ENCODE results near the gene ZNF415. TPM values are rescaled to one million over a fixed set of nuclear protein-coding genes. Genes with fewer than 3 reads are reported as not detected.

The ZNF415 gene
- total and polyA plus RNA-seq, 9 of the 15 experiments (the other 6 are each of a cell fraction or from before 2014, with no cell fraction given) = 0.06 to 0.82 (median 0.14) TPM; not detected in 2

- no peaks in the 10 kb centered on the region for H3K79me2 ChIP-seq (ENCODE audit: control insufficient read depth, insufficient read depth, low read length)
- ChIA-PET CTCF (ENCODE audit: low intra/inter-chr PET ratio) (no interaction called here), POLR2A (interaction anchor here (0.6 to 0.8 kb wide), 2 partner anchors 12 to 17 kb away, joined by 3 read pairs; no protein-coding TSS in a partner anchor)
- FAIRE-seq (no peak), ATAC-seq (no peak), DNase-seq (ENCODE audit: extremely low read depth in 1 of 4, low spot score in 3 of 4) (no peak)
- H3K4me2 ChIP-seq (ENCODE audit: insufficient read depth, low read length) = no peak overlapping the region
- H3K36me3 ChIP-seq (ENCODE audit: control insufficient read depth, insufficient read depth, low read length) = peaks cover 70% of the 10 kb centered on the region; the same call in 2 of the 3 replicates
- H3K27me3 ChIP-seq (ENCODE audit: control insufficient read depth in 2 of 2, insufficient read depth in 2 of 2, low read length in 2 of 2) = no peaks in the 10 kb centered on the region
- no peaks in the 10 kb centered on the region for H4K20me1 ChIP-seq (replicated peaks; ENCODE audit: control insufficient read depth, insufficient read depth, low read length)
- no TSS peak for BruUV-seq (replicated peaks)
- no peak for TF ChIP-seq JUNB (CRISPR knock-in tag; conservative IDR thresholded peaks at IDR 0.05)
- no peak for TF ChIP-seq HDAC6 (IDR thresholded peaks at IDR 0.05; ENCODE audit: low read depth, low read length)
- no peak for TF ChIP-seq KLF6 (CRISPR knock-in tag; IDR thresholded peaks at IDR 0.05; ENCODE audit: borderline replicate concordance)
- no peak for TF ChIP-seq RAD21 (CRISPR knock-in tag; conservative IDR thresholded peaks at IDR 0.05 in 1 of 2, IDR thresholded peaks at IDR 0.05 in 1 of 2)
- no peak for TF ChIP-seq ELF4 (CRISPR knock-in tag; IDR thresholded peaks at IDR 0.05)
- no peak for TF ChIP-seq XRCC3 (IDR thresholded peaks at IDR 0.05)
- no peak for TF ChIP-seq ZBTB34 (CRISPR knock-in tag; IDR thresholded peaks at IDR 0.05)
- no peak for TF ChIP-seq MAFG (tag; conservative IDR thresholded peaks at IDR 0.05)
- no peak for TF ChIP-seq SMARCA4 (IDR thresholded peaks at IDR 0.05)
- TF ChIP-seq CC2D1A (IDR thresholded peaks at IDR 0.05) = no peak
- no peak for TF ChIP-seq SMC3 (conservative IDR thresholded peaks at IDR 0.05; ENCODE audit: insufficient read depth, low read depth, low read length)
- TF ChIP-seq ZNF586 (CRISPR knock-in tag; conservative IDR thresholded peaks at IDR 0.05) = no peak
- TF ChIP-seq ZNF23 (CRISPR knock-in tag; IDR thresholded peaks at IDR 0.05) = no peak
- TF ChIP-seq ZFP1 (CRISPR knock-in tag; IDR thresholded peaks at IDR 0.05) = no peak
- TF ChIP-seq NCOA6 (IDR thresholded peaks at IDR 0.05) = no peak
- TF ChIP-seq DMBX1 (CRISPR knock-in tag; IDR thresholded peaks at IDR 0.05; ENCODE audit: borderline replicate concordance) = no peak
- in situ Hi-C loops (cut with MboI) (no loop called here), intact Hi-C loops (cut with micrococcal nuclease) (no loop called here)
- no peaks in the 10 kb centered on the region for H3K9me1 ChIP-seq (ENCODE audit: control insufficient read depth, insufficient read depth, low read length)
- H3K9me3 ChIP-seq (replicated peaks; ENCODE audit: control insufficient read depth, insufficient read depth, low read depth, low read length) = no peaks in the 10 kb centered on the region
- H3K4me3 ChIP-seq = no peak overlapping the region
- no peaks in the 10 kb centered on the region for H3K4me1 ChIP-seq (replicated peaks in 1 of 2; ENCODE audit: control insufficient read depth in 2 of 2, insufficient read depth in 2 of 2, low read length in 2 of 2)
- WGBS (ENCODE audit: insufficient coverage, low coverage, missing lambda C conversion rate) = 90% methylated on average over 7 of the region's 7 CpGs
- H2AFZ ChIP-seq (ENCODE audit: low read depth, low read length) = no peak overlapping the region
- H3K9ac ChIP-seq (ENCODE audit: insufficient read depth in 1 of 2, low read depth in 2 of 2, low read length in 2 of 2) = no peak overlapping the region
- no peak overlapping the region for H3K27ac ChIP-seq (ENCODE audit: extremely low read depth, low read depth, low read length)
Measured at GRCh38 chr19:53085496-53085895, 47.2 kb downstream of the ZNF415 start.

All from K562 (cell line).